Suprapubic skin (tissue), 4 donors: ENCODE measurements around the gene FOXD4L1.
"Not testable (repeated sequence)": the region's sequence is repeated elsewhere in the genome, so short reads cannot be mapped to it uniquely, and the experiment has no call there.

Experiments used
- POLR2A ChIP-seq, 2 donors: fragments of 450-650 bp; IDR thresholded peaks; one replicate each; pipeline ENCODE4 v1.6.1; 2017; ENCODE audit warnings: antibody characterized with exemption in 2 of 2, mild to moderate bottlenecking in 2 of 2, moderate library complexity in 2 of 2
- POLR2AphosphoS5 ChIP-seq, 3 donors: sonication (generic); formaldehyde crosslinking; IDR thresholded peaks; one replicate each; pipeline ENCODE4 v1.6.1; 2017; ENCODE audit warnings: antibody characterized with exemption in 3 of 3

GRCh38 chr2:113503094-113504042 lies 4.9 kb downstream of the FOXD4L1 start:
- not testable (repeated sequence) for TF ChIP-seq POLR2A, POLR2AphosphoS5 (IDR thresholded peaks at IDR 0.05)
